Loucy (cell line): ENCODE results near the gene TESPA1.

Experiments used
- EZH2phosphoT487 ChIP-seq: fragments of 200-600 bp; IDR thresholded peaks from 2 replicates; pipeline ENCODE4 v1.6.1; 2018; ENCODE audit warnings: antibody characterized with exemption, mild to moderate bottlenecking, moderate library complexity, borderline replicate concordance
- TF ChIP-seq, protein P1 (sequence below): fragments of 200-600 bp; sonication (generic); conservative IDR thresholded peaks from 2 replicates; pipeline ENCODE4 v1.5.1; 2014; ENCODE audit warnings: mild to moderate bottlenecking, antibody characterized with exemption, low read length

DNA sequence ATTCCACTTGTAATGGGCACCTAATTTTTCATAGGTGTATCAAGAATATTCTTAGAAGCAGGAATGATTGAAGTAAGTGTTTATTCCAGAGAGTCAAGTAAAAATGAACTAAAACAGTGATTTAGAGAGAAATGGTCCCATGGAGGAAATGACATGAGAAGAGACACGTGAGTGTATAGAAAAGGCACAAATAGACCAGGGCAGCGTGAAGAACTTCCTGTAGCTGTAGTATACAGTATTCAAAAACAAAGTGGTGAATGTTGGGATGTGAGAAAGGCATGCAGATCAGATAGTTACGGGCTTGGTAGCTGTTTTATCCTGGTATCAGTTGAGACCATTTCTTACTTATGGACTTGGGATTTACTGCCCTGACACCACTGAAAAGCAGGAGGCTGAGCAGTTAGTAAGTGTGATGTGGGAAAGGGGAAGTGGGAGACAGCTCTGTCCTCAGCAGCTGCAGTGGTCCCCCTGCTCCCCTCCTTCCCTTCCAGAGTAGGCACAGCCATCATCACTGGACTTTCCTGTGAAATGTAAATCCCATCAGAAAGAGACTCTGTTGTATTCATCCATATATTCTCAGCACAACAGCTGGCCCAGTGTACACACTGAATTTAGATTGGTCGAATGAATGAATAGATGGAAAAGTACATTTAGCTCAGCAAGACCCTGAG is 16.8 kb upstream of the TESPA1 start:
- TF ChIP-seq, protein P1, sequence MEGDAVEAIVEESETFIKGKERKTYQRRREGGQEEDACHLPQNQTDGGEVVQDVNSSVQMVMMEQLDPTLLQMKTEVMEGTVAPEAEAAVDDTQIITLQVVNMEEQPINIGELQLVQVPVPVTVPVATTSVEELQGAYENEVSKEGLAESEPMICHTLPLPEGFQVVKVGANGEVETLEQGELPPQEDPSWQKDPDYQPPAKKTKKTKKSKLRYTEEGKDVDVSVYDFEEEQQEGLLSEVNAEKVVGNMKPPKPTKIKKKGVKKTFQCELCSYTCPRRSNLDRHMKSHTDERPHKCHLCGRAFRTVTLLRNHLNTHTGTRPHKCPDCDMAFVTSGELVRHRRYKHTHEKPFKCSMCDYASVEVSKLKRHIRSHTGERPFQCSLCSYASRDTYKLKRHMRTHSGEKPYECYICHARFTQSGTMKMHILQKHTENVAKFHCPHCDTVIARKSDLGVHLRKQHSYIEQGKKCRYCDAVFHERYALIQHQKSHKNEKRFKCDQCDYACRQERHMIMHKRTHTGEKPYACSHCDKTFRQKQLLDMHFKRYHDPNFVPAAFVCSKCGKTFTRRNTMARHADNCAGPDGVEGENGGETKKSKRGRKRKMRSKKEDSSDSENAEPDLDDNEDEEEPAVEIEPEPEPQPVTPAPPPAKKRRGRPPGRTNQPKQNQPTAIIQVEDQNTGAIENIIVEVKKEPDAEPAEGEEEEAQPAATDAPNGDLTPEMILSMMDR: no peak
- no peak for TF ChIP-seq EZH2phosphoT487
